T-helper 2 cell treated with Interferon-gamma antibody and Interleukin-4, amounts not matched to agents 5 μg/mL and 100 μg/mL, for 36 hours (primary cell): ENCODE measurements around the gene TRAPPC2L.
"Not testable (repeated sequence)": the region's sequence is repeated elsewhere in the genome, so short reads cannot be mapped to it uniquely, and the experiment has no call there.

Source experiments
- DNase-seq: peaks from one replicate; pipeline ENCODE4 v3.0.0; 2021; ENCODE audit warnings: low spot score
- H3K27ac Mint-ChIP-seq: one replicate; pipeline ENCODE4 v1.8.0; 2021; ENCODE audit warnings: mild to moderate bottlenecking, mixed read lengths
- H3K27me3 Mint-ChIP-seq: one replicate; pipeline ENCODE4 v1.8.0; 2021; ENCODE audit warnings: low read depth, mixed read lengths
- H3K36me3 Mint-ChIP-seq: one replicate; pipeline ENCODE4 v1.8.0; 2021; ENCODE audit warnings: low read depth, mixed read lengths
- H3K4me1 Mint-ChIP-seq: one replicate; pipeline ENCODE4 v1.8.0; 2021; ENCODE audit warnings: low read depth, mixed read lengths
- H3K4me3 Mint-ChIP-seq: one replicate; pipeline ENCODE4 v1.8.0; 2022; ENCODE audit warnings: mild to moderate bottlenecking, moderate library complexity, mixed read lengths
- H3K9me3 Mint-ChIP-seq: one replicate; pipeline ENCODE4 v1.8.0; 2021; ENCODE audit warnings: mixed read lengths

The TRAPPC2L gene

GRCh38 chr16:88886845-88887521 is 30.1 kb downstream of the TRAPPC2L start:
- Mint-ChIP-seq H3K27me3 (no peaks in the 10 kb centered on the region), H3K4me3 (no peak overlapping the region), H3K36me3 (no peaks in the 10 kb centered on the region), H3K27ac (no peak overlapping the region), H3K9me3 (no peaks in the 10 kb centered on the region), H3K4me1 (peaks cover 5% of the 10 kb centered on the region)
- no peak for DNase-seq

DNA sequence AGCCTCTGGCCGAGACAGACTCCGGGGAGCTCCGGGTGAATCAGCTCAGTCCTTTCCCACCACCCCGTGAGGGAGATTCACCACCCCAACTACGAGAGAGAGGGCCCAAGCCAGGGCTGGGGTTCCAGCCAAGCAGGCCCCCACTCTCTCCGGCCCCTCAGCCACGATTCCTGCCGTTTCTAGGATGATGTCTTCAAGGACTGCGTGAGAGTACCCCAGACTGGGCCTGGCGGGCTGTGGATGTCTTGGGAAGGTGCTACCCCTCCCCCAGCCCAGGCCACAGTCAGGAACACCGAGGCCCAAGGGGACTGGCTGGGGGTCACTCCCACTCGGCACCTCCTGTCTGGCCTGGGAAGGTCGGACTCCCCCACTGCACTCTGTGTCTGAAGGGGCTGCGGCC is 31.1 kb downstream of the TRAPPC2L start:
- H3K4me1 Mint-ChIP-seq: no peaks in the 10 kb centered on the region
- DNase-seq: no peak
- no peak overlapping the region for H3K4me3 Mint-ChIP-seq
- no peaks in the 10 kb centered on the region for H3K36me3 Mint-ChIP-seq
- no peaks in the 10 kb centered on the region for H3K27me3 Mint-ChIP-seq
- H3K9me3 Mint-ChIP-seq: no peaks in the 10 kb centered on the region
- H3K27ac Mint-ChIP-seq: no peak overlapping the region

GRCh38 chr16:88888461-88889387 is 31.8 kb downstream of the TRAPPC2L start:
- H3K27ac Mint-ChIP-seq: no peak overlapping the region
- no peak for DNase-seq
- no peaks in the 10 kb centered on the region for H3K36me3 Mint-ChIP-seq
- H3K4me3 Mint-ChIP-seq: no peak overlapping the region
- H3K4me1 Mint-ChIP-seq: no peaks in the 10 kb centered on the region
- no peaks in the 10 kb centered on the region for H3K27me3 Mint-ChIP-seq
- H3K9me3 Mint-ChIP-seq: no peaks in the 10 kb centered on the region

- not testable (repeated sequence) for DNase-seq, H3K9me3 Mint-ChIP-seq, H3K27me3 Mint-ChIP-seq, H3K4me3 Mint-ChIP-seq, H3K4me1 Mint-ChIP-seq, H3K36me3 Mint-ChIP-seq, H3K27ac Mint-ChIP-seq
These were observed 32.9 kb downstream of the TRAPPC2L start for GRCh38 chr16:88889702-88890352.

DNA sequence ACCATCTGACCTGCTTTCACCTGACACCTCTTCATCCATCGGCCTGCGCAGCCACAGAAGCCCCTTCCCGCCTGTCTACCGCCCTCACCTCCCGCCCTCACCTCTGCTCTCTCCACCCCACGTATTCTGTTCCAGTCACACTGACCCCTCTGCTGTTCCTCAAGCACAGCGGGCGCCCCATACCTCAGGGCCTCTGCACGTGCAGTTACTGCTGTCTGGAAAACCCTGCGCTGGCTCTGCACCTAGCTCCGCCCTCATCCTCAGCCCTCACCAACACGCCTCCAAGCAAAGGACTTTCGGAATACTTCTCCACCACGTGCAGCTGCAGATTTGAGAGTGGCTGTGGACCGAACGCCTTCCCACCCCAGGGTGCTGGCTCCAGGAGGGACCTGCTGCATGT is 34.2 kb downstream of the TRAPPC2L start:
- no peaks in the 10 kb centered on the region for H3K9me3 Mint-ChIP-seq

DNA sequence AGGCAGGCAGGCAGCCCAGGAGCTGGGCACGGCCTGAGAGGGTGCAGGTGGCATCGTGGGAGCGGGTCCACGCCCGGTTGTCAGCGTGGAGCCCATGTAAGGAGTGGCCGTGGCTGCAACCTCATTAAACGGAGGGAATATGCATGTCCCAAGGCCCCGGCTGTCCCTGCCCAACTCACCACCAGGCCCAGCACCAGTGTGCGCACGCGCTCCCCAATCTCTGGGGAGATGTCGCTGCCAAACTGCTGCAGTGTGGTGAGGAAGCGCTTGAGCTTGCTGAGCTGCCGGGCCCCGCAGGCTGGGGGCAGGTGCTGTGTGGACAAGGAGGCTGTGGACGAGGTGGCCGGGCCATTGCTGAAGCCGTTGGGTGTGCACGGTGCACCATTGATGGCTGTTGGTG is 35.1 kb downstream of the TRAPPC2L start:
- Mint-ChIP-seq H3K27ac (no peak overlapping the region), H3K9me3 (no peaks in the 10 kb centered on the region), H3K4me3 (no peak overlapping the region), H3K27me3 (no peaks in the 10 kb centered on the region), H3K36me3 (no peaks in the 10 kb centered on the region), H3K4me1 (no peaks in the 10 kb centered on the region)
- DNase-seq: no peak

More for the DNA sequence above, 34.2 kb downstream of the TRAPPC2L start:
- H3K36me3 Mint-ChIP-seq: no peaks in the 10 kb centered on the region
- DNase-seq: no peak
- H3K4me1 Mint-ChIP-seq: no peaks in the 10 kb centered on the region
- H3K27ac Mint-ChIP-seq: no peak overlapping the region
- H3K27me3 Mint-ChIP-seq: no peaks in the 10 kb centered on the region
- H3K4me3 Mint-ChIP-seq: no peak overlapping the region

- no peak overlapping the region for H3K4me3 Mint-ChIP-seq
- H3K9me3 Mint-ChIP-seq: no peaks in the 10 kb centered on the region
- H3K27me3 Mint-ChIP-seq: no peaks in the 10 kb centered on the region
- H3K4me1 Mint-ChIP-seq: no peaks in the 10 kb centered on the region
- H3K27ac Mint-ChIP-seq: no peak overlapping the region
- no peaks in the 10 kb centered on the region for H3K36me3 Mint-ChIP-seq
- DNase-seq: no peak
These were observed 36.4 kb downstream of the TRAPPC2L start for GRCh38 chr16:88893127-88893968.

DNA sequence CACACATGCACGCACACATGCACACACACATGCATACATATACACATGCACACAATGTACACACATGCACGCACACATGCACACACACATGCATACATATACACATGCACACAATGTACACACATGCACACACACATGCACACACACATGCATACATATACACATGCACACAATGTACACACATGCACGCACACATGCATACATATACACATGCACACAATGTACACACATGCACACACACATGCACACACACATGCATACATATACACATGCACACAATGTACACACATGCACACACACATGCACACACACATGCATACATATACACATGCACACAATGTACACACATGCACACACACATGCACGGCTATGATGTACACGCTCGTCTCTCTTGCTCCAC is 37.3 kb downstream of the TRAPPC2L start:
- not testable (repeated sequence) for H3K27me3 Mint-ChIP-seq, H3K9me3 Mint-ChIP-seq, H3K4me3 Mint-ChIP-seq, H3K27ac Mint-ChIP-seq, H3K4me1 Mint-ChIP-seq, H3K36me3 Mint-ChIP-seq, DNase-seq

DNA sequence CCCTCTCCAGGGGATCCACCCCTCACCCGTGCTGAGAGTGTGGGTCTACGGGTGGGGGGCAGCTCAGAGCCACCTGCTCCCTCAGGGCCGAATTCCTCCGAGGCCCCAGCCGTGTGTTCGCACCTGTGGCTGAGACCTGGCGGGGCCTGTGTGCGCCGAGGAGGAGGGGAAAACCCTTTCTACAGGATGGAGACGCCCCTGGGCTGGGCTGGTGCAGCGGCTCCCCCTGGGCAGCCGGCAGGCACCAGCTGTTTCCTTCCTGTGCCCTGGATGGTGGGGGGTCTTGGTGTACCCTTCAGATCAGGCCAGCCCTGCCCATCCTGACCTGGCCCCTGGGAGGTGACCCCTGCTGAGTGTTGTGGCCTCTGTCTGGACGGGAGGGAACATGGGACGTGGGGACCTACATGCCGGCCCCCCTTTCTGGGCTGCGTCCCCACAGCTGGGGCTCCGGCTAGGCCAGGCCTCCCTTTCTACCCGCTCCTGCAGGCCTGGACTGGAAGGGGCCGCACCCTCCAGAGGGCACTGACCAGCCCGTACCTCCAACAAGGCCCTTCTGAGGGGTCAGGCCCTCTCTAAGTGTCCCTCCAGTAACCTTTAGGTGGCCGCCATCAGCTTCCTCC is 37.9 kb downstream of the TRAPPC2L start:
- Mint-ChIP-seq H3K4me1 (no peaks in the 10 kb centered on the region), H3K27me3 (no peaks in the 10 kb centered on the region), H3K27ac (no peak overlapping the region), H3K9me3 (no peaks in the 10 kb centered on the region), H3K4me3 (no peak overlapping the region), H3K36me3 (no peaks in the 10 kb centered on the region)
- no peak for DNase-seq

DNA sequence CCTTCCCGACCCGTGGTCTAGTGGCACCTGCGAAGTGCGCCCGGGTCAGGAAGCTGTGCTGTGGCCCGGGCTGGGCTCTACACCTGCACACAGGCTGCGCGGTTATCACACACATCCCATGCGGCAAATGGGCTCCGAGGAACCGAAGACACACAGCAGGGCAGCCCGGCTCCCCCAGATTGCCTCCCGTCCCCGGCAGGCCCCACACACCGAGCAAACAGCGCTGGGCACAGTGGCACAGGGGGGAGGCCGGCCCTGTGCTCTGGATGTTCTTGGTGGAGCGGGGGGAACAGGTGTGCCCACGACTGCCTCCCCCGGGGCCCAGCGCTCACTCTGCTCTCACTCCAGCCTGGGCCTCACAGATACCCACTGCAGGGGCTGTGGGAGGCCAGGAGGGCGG is 38.4 kb downstream of the TRAPPC2L start:
- no peaks in the 10 kb centered on the region for H3K9me3 Mint-ChIP-seq
- H3K4me3 Mint-ChIP-seq: no peak overlapping the region
- DNase-seq: no peak
- H3K27ac Mint-ChIP-seq: no peak overlapping the region
- no peaks in the 10 kb centered on the region for H3K36me3 Mint-ChIP-seq
- H3K4me1 Mint-ChIP-seq: no peaks in the 10 kb centered on the region
- H3K27me3 Mint-ChIP-seq: no peaks in the 10 kb centered on the region

DNA sequence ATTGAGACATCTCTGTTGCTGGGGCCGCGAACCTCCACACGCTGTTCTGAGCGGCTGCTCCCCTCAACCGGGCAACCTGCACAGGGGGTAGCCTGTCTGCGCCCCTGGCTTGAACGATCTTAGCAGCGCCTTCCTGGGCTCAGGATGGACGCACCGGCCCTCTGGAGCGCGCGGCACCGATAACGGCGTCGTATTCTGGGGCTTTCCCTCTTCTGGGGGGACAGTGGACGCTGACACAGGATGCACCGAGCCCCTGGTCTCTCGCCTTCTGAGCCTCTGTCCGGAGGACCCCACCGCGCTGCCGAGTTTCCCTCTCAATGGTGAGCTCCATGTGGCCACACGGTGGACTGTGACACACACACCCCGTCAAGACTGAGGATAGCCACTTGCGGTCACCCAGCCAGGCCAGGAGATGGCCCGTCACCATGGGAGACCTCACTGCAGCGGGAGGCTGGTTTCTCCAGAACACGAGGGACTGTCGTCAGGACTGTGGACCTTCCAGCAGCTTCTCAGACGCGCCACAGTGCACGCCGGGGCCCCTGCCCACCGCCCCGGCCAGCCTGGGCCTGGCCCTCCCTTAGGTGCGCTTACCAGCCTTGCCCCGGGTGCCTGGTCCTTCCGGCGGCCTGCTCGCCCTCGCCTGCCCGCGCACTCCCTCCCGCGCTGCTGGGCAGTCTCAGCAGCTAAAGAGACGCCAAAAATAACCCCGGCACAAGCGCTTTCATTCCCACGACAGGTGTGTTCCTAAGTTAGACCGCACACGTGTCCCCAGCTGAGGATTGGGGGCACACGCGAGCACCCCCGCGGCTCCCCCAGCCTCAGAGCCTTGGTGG is 39.5 kb downstream of the TRAPPC2L start:
- H3K36me3 Mint-ChIP-seq: no peaks in the 10 kb centered on the region
- no peaks in the 10 kb centered on the region for H3K27me3 Mint-ChIP-seq
- H3K4me1 Mint-ChIP-seq: no peaks in the 10 kb centered on the region
- DNase-seq: no peak
- no peak overlapping the region for H3K27ac Mint-ChIP-seq
- no peak overlapping the region for H3K4me3 Mint-ChIP-seq
- no peaks in the 10 kb centered on the region for H3K9me3 Mint-ChIP-seq

DNA sequence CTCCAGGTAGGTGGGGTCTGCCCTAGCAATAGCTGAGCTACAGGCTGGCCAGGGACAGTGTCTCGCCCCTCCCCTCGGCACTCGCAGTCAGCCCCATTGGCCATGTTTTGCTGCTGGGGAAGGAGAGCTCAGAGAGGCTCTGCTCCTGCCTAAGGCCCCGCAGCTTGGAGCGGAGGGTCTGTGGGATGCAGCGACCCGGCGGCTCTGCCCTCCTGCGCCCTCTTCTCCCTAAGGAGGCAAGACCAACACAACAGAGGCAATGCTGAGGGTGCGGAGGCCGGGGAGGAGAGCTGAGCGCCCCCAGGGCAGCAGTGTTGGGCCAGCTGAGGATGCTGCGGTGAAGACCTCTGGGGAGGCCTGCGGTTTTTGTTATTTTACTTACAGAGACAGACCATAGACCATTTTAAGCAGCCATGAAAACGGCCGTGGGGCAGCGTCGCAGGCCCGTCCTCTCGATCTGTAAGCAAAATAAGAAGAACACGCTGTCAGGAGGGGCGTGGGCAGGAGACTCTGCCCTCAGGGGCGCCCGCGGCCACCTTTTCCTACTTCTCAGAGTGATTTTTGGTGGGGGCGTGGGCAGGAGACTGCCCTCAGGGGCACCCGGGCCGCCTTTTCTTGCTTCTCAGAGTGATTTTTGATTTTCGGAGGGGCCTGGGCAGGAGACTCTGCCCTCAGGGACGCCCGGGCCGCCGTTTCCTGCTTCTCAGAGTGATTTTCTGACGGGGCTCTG is 40.9 kb downstream of the TRAPPC2L start:
- Mint-ChIP-seq H3K4me3 (no peak overlapping the region), H3K4me1 (no peaks in the 10 kb centered on the region), H3K27ac (no peak overlapping the region), H3K27me3 (no peaks in the 10 kb centered on the region), H3K36me3 (no peaks in the 10 kb centered on the region), H3K9me3 (no peaks in the 10 kb centered on the region)
- no peak for DNase-seq
